HepG2 (cell line): Measurements from ENCODE around the gene TTLL8. TPM values are rescaled to one million over a fixed set of nuclear protein-coding genes. Genes with fewer than 3 reads are reported as not detected.

Experiments
- ATAC-seq: fragments of 200-7000 bp; cut with Tn5 transposase; 3 replicates; pipeline ENCODE4 v1.9.1; 2020; ENCODE audit warnings: mild to moderate bottlenecking, moderate library complexity
- BruUV-seq: library from RNA; stranded (reverse); fragments of 400-500 nt; replicated peaks from 2 replicates; lab custom pipeline; 2021; lab: Mats Ljungman, UMichigan
- CTCF ChIA-PET: fragments of 300-600 bp; formaldehyde crosslinking; extraction: SDS; loops from one replicate; lab custom pipeline; 2021; ENCODE audit warnings: low total read pairs, inconsistent platforms, low intra/inter-chr PET ratio; lab: Yijun Ruan, JAX
- POLR2A ChIA-PET: fragments of 350-600 bp; sonication (Branson Sonifier 250); formaldehyde crosslinking; loops from one replicate; lab custom pipeline; 2020; ENCODE audit warnings: antibody characterized with exemption, inconsistent platforms; lab: Yijun Ruan, JAX
- DNase-seq: peaks from one replicate; pipeline ENCODE4 v3.0.0-alpha.2; 2015; ENCODE audit warnings: low spot score
- FAIRE-seq: peaks from 3 replicates; lab custom pipeline; 2011; peaks lifted over from hg19 to GRCh38; lab: Jason Lieb, UNC
- H2AFZ ChIP-seq: one replicate; pipeline ENCODE4 v1.6.1; 2011; ENCODE audit warnings: low read length, inconsistent platforms
- H3K27ac ChIP-seq: fragments of 300-600 bp; 3 replicates; pipeline ENCODE4 v1.8.0; 2011; ENCODE audit warnings: mixed run types, mild to moderate bottlenecking, mixed read lengths, low read length, inconsistent platforms; ENCODE audit not compliant: insufficient read depth; ENCODE audit errors: extremely low read length
- H3K27me3 ChIP-seq, 2 experiments: fragments of 200-600 bp in 1 of 2; 2 replicates in 1 of 2; 3 replicates in 1 of 2; pipeline versions ENCODE4 v1.6.0 to v1.8.0; 2011; ENCODE audit warnings: low read length in 2 of 2, mild to moderate bottlenecking in 2 of 2, moderate library complexity in 2 of 2, inconsistent platforms in 1 of 2; ENCODE audit not compliant: insufficient read depth in 2 of 2, control insufficient read depth in 1 of 2
- H3K36me3 ChIP-seq, 2 experiments: fragments of 200-600 bp in 1 of 2; replicated peaks in 1 of 2; 2 replicates in 1 of 2; 3 replicates in 1 of 2; pipeline versions ENCODE4 v1.5.1 to v1.8.0; 2011; ENCODE audit warnings: low read length in 2 of 2, inconsistent platforms in 1 of 2; ENCODE audit not compliant: insufficient read depth in 2 of 2, control insufficient read depth in 1 of 2
- H3K4me1 ChIP-seq: 2 replicates; pipeline ENCODE4 v1.5.1; 2012; ENCODE audit warnings: low read length, inconsistent platforms; ENCODE audit not compliant: insufficient read depth
- H3K4me2 ChIP-seq: 2 replicates; pipeline ENCODE4 v1.6.0; 2011; ENCODE audit warnings: low read depth, low read length, inconsistent platforms
- H3K4me3 ChIP-seq, 3 experiments: fragments of 200-600 bp in 1 of 3; sonication (generic), shearing (Covaris generic) in 1 of 3; replicated peaks in 1 of 3; 2 replicates each; pipeline ENCODE4 v1.5.1; 2011 to 2016; ENCODE audit warnings: low read length in 3 of 3, inconsistent platforms in 2 of 3, low read depth in 2 of 3, mild to moderate bottlenecking in 2 of 3, control low read depth in 1 of 3, mixed read lengths in 1 of 3; ENCODE audit not compliant: insufficient read depth in 1 of 3
- H3K79me2 ChIP-seq: one replicate; pipeline ENCODE4 v1.6.1; 2011; ENCODE audit warnings: low read length, inconsistent platforms; ENCODE audit not compliant: insufficient read depth
- H3K9ac ChIP-seq: 2 replicates; pipeline ENCODE4 v1.6.0; 2011; ENCODE audit warnings: mild to moderate bottlenecking, low read depth, low read length, inconsistent platforms; ENCODE audit not compliant: insufficient read depth
- H3K9me3 ChIP-seq: 2 replicates; pipeline ENCODE4 v1.5.1; 2012; ENCODE audit warnings: mild to moderate bottlenecking, low read length
- H4K20me1 ChIP-seq: 2 replicates; pipeline ENCODE4 v1.6.0; 2011; ENCODE audit warnings: inconsistent platforms, mild to moderate bottlenecking, low read length, moderate library complexity; ENCODE audit not compliant: insufficient read depth
- ARNT ChIP-seq: fragments of 450-650 bp; IDR thresholded peaks from 2 replicates; pipeline ENCODE4 v1.6.1; 2017
- KLF9 ChIP-seq: IDR thresholded peaks from 2 replicates; pipeline ENCODE4 v1.6.1; 2016; ENCODE audit warnings: low read depth
- PBX2 ChIP-seq: IDR thresholded peaks from 2 replicates; pipeline ENCODE4 v1.6.1; 2016; ENCODE audit warnings: control low read depth
- TMF1 ChIP-seq: sonication (generic); formaldehyde crosslinking; IDR thresholded peaks from 2 replicates; pipeline ENCODE4 v1.8.1; 2022; ENCODE audit warnings: low read depth, missing genetic modification reagents
- ZFP90 ChIP-seq: sonication (generic); formaldehyde crosslinking; IDR thresholded peaks from 2 replicates; pipeline ENCODE4 v1.8.0; 2022; ENCODE audit warnings: missing genetic modification reagents, mild to moderate bottlenecking, inconsistent platforms, borderline replicate concordance
- ZNF317 ChIP-seq: sonication (generic); formaldehyde crosslinking; IDR thresholded peaks from 2 replicates; pipeline ENCODE4 v1.5.0; 2020; ENCODE audit warnings: mild to moderate bottlenecking, missing genetic modification reagents
- ZNF337 ChIP-seq: sonication (generic); formaldehyde crosslinking; IDR thresholded peaks from 2 replicates; pipeline ENCODE4 v1.5.1; 2020; ENCODE audit warnings: missing genetic modification reagents, low read depth, mild to moderate bottlenecking, borderline replicate concordance
- ZNF580 ChIP-seq: IDR thresholded peaks from 2 replicates; pipeline ENCODE4 v1.6.1; 2016; ENCODE audit warnings: low read depth, borderline replicate concordance
- WGBS: methylation state at CpG from one replicate; pipeline ENCODE4 v1.1.6; 2017; ENCODE audit warnings: low lambda C conversion rate; 5-methylcytosine and 5-hydroxymethylcytosine counted together
- in situ Hi-C: cut with HindIII; loops from 2 replicates; pipeline ENCODE4 v1.10.0; 2017; ENCODE audit warnings: low pct_unique_long_range_greater_than_20kb; ENCODE audit not compliant: extremely low pct_ligation_motif_present
- intact Hi-C: fragments of 100-400 bp; cut with micrococcal nuclease; formaldehyde crosslinking; loops from one replicate; pipeline ENCODE4 v1.10.0; 2022; ENCODE audit not compliant: unreplicated experiment
- polyA plus RNA-seq, 8 experiments: library from polyadenylated mRNA; depleted of rRNA in 3 of 8; stranded (reverse) in 7 of 8; unstranded in 1 of 8; fragments of >200 nt; fragmentation: Illumina TruSeq in 4 of 8; extraction: Trizol in 4 of 8; gene quantifications; 2 replicates each; pipeline versions ENCODE4 v1.2.1 to v1.2.3, GENCODE V29; 2011 to 2016; ENCODE audit warnings: low read depth in 4 of 8, missing spikeins in 1 of 8, mixed read lengths in 1 of 8; ENCODE audit not compliant: insufficient read depth in 1 of 8
- total RNA-seq, 5 experiments: library from RNA; depleted of rRNA; stranded (reverse); fragments of >200 nt; fragmentation: Illumina TruSeq; extraction: Trizol; gene quantifications; 2 replicates each; pipeline ENCODE4 v1.2.3, GENCODE V29; 2016; ENCODE audit warnings: low read depth in 1 of 5
- TF ChIP-seq, protein P1 (sequence below): sonication (generic); formaldehyde crosslinking; IDR thresholded peaks from 2 replicates; pipeline ENCODE4 v1.4.0; 2020; ENCODE audit warnings: missing genetic modification reagents, borderline replicate concordance

The TTLL8 gene
- total and polyA plus RNA-seq, 2 of the 13 experiments (the other 11 are each of a cell fraction or from before 2014, with no cell fraction given) = not detected

DNA sequence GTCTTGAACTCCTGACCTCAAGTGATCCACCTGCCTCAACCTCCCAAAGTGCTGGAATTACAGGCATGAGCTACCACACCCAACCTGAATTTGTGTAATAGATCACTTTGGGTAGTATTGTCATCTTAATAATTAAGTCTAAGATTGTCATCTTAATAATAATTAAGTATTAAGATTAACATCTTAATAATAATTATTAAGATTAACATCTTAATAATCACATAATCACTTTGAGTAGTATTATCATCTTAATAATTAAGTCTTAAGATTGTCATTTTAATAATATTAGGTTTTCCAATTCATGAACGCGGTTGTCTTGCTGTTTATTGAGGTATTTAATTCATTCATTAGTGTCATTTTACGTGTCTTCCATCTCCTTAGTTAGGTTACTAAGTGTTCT lies 40.0 kb upstream of the TTLL8 start:
- Histone ChIP-seq H2AFZ (no peak overlapping the region), H3K9me3 (no peaks in the 10 kb centered on the region), H3K4me2 (no peak overlapping the region), H3K9ac (no peak overlapping the region), H3K27ac (no peak overlapping the region), H3K4me3 (no peak overlapping the region), H3K36me3 (no peaks in the 10 kb centered on the region), H3K79me2 (no peaks in the 10 kb centered on the region), H3K27me3 (peaks cover 0 to 2% of the 10 kb centered on the region in 2 experiments; a peak in 1 of 5 replicates), H3K4me1 (peaks cover 3% of the 10 kb centered on the region; the same call in 1 of the 2 replicates), H4K20me1 (no peaks in the 10 kb centered on the region)
- in situ Hi-C loops = no loop called here
- DNase-seq = no peak
- ChIA-PET CTCF (no interaction called here), POLR2A (no interaction called here)
- no TSS peak for BruUV-seq
- TF ChIP-seq TMF1 (CRISPR knock-in tag) (no peak), ZNF580 (CRISPR knock-in tag) (no peak), PBX2 (CRISPR knock-in tag) (no peak), ZFP90 (CRISPR knock-in tag) (no peak), KLF9 (CRISPR knock-in tag) (no peak), ARNT (no peak), ZNF317 (CRISPR knock-in tag) (no peak), ZNF337 (no peak)
- TF ChIP-seq, protein P1, sequence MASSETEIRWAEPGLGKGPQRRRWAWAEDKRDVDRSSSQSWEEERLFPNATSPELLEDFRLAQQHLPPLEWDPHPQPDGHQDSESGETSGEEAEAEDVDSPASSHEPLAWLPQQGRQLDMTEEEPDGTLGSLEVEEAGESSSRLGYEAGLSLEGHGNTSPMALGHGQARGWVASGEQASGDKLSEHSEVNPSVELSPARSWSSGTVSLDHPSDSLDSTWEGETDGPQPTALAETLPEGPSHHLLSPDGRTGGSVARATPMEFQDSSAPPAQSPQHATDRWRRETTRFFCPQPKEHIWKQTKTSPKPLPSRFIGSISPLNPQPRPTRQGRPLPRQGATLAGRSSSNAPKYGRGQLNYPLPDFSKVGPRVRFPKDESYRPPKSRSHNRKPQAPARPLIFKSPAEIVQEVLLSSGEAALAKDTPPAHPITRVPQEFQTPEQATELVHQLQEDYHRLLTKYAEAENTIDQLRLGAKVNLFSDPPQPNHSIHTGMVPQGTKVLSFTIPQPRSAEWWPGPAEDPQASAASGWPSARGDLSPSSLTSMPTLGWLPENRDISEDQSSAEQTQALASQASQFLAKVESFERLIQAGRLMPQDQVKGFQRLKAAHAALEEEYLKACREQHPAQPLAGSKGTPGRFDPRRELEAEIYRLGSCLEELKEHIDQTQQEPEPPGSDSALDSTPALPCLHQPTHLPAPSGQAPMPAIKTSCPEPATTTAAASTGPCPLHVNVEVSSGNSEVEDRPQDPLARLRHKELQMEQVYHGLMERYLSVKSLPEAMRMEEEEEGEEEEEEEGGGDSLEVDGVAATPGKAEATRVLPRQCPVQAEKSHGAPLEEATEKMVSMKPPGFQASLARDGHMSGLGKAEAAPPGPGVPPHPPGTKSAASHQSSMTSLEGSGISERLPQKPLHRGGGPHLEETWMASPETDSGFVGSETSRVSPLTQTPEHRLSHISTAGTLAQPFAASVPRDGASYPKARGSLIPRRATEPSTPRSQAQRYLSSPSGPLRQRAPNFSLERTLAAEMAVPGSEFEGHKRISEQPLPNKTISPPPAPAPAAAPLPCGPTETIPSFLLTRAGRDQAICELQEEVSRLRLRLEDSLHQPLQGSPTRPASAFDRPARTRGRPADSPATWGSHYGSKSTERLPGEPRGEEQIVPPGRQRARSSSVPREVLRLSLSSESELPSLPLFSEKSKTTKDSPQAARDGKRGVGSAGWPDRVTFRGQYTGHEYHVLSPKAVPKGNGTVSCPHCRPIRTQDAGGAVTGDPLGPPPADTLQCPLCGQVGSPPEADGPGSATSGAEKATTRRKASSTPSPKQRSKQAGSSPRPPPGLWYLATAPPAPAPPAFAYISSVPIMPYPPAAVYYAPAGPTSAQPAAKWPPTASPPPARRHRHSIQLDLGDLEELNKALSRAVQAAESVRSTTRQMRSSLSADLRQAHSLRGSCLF (CRISPR knock-in tag) = no peak
- ATAC-seq = no peak
- 66% methylated on average over 3 of the region's 3 CpGs for WGBS
- intact Hi-C loops = no loop called here
- FAIRE-seq = no peak
